Measurements from ENCODE around the gene G0S2. TPM values are rescaled to one million over a fixed set of nuclear protein-coding genes. Genes with fewer than 3 reads are reported as not detected.

Gene G0S2
- total RNA-seq, 2 donors from 2014 or later, result 16.1 to 17.1 TPM

DNA sequence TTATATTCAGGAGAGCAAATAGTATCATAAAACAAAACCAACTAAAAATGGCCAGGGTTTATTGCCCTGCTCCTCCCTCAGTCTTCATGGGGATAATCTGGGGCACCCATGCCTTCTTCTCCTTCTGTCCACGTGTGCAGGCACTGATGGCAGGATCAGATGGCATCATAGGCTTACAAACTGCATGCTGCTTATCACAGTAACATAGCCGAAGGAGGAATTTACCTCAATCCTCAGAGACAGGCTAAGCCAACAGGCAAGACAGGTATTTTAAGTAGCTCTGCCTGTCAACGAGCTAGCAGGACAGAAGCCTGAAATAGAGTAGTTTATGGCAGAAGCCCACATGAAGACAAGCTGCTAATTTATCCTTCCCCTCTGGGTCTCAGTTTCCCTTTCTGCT is 32.4 kb upstream of the G0S2 start:
- no peaks in the 10 kb centered on the region for H3K27me3 Mint-ChIP-seq
- H3K4me1 Mint-ChIP-seq, result no peaks in the 10 kb centered on the region
- H3K9me3 Mint-ChIP-seq, result no peaks in the 10 kb centered on the region
- H3K4me3 Mint-ChIP-seq, result no peak overlapping the region
- no peaks in the 10 kb centered on the region for H3K36me3 Mint-ChIP-seq (ENCODE audit: low read depth)
- H3K27ac Mint-ChIP-seq, result no peak overlapping the region
- no peak for ATAC-seq (replicated peaks)

DNA sequence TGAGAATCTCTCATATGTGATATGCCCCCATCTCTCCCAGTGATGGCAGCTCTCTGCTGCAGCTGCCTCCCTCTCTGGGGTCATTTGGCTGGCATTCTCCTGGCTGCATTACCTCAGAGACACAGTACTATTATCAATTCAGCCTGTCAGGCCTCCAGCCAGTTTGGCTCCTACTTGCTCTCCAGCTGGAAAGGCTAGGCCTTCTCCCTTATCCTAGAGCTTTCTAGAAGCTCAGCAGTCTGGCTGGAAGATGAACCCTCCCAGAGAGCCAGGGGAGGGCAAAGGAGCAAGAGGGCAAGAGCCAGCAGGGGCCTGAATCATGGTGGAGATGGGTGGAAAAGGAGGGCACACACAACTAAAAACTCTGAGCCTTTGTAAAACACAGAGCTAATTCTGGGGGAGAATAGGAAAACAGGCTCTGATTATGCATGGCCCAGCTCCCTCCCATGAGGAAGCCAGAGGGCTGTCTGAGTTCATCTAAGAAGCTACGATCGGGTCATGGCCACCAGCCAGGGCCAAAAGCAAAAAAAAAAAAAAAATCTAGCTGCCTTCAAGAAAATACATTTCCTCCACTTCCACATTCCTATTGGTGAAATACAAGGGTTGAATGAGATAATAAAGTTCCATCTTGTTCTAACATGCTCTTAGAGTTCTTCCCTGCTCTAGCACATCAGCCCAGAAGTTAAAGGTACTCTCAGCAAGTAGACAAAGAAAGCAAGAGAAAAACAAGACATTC is 31.8 kb upstream of the G0S2 start:
- no peak for ATAC-seq (replicated peaks)
- Mint-ChIP-seq H3K36me3 (ENCODE audit: low read depth) (no peaks in the 10 kb centered on the region), H3K4me3 (no peak overlapping the region), H3K27ac (no peak overlapping the region), H3K9me3 (no peaks in the 10 kb centered on the region), H3K4me1 (no peaks in the 10 kb centered on the region), H3K27me3 (no peaks in the 10 kb centered on the region)

DNA sequence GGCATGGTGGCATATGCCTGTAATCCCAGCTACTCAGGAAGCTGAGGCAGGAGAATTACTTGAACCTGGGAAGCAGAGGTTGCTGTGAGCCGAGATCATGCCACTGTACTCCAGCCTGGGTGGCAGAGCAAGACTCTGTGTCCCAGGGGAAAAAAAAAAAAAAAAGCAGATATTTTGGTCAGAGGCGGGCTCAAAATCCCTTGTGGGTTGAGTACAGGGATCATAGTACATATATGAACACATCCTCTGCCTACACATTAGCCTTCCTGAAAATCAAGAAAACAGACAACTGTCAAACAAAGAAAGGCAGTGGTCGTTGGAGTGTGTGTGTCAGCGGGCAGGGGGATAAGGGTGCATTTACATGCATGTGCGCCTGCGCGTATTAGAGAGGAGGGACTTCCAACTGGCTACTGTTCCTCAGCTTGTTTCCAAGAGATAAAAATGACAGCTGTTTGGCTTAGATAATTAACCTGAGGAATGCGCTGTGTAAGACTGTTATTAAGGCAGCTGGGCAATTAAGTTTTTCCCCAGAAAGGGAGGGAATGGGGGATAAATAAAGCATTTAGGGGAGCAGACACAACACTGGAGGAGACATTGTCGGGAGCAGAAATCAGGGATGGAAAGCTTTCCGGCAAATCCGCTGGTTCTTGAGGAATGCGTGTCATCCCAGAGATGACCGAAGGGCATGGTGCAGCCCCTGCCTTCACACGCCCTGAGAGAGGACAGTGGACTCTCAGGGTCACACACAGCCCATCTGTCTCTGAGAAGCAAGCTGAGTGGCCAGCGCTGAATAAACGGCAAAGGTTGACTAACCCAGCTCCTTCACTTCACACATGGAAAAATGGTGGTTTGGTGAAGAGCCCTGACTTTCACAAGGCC is 29.4 kb upstream of the G0S2 start:
- peaks cover 10% of the 10 kb centered on the region for H3K4me1 Mint-ChIP-seq
- no peak overlapping the region for H3K4me3 Mint-ChIP-seq
- peak overlapping the region; percentile 75 for H3K27ac Mint-ChIP-seq

DNA sequence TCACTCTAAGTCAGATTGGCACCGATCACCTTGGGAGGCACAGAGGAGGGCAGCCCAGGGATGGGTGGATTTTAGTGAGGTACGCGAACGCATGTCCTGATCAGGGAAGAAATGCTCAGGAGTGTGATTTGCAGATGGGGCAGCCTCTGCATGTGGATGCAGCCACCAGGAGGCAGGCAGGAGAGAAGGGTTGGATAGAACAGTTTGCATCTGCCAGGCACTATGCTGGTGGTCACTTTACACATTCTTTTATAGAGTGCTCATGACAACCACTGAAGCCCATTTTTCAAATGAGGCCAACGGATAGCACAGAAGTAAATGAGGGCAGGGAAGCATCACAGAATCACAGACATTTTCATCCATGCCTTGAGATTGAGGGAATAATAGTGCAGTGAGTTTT is 28.7 kb upstream of the G0S2 start:
- Mint-ChIP-seq H3K4me1 (peaks cover 16% of the 10 kb centered on the region), H3K4me3 (no peak overlapping the region), H3K27ac (no peak overlapping the region), H3K36me3 (ENCODE audit: low read depth) (no peaks in the 10 kb centered on the region), H3K27me3 (no peaks in the 10 kb centered on the region), H3K9me3 (no peaks in the 10 kb centered on the region)
- no peak for ATAC-seq (replicated peaks)

More for the DNA sequence above, 29.4 kb upstream of the G0S2 start:
- Mint-ChIP-seq H3K27me3 (no peaks in the 10 kb centered on the region), H3K9me3 (no peaks in the 10 kb centered on the region), H3K36me3 (ENCODE audit: low read depth) (no peaks in the 10 kb centered on the region)
- ATAC-seq (replicated peaks), result no peak

DNA sequence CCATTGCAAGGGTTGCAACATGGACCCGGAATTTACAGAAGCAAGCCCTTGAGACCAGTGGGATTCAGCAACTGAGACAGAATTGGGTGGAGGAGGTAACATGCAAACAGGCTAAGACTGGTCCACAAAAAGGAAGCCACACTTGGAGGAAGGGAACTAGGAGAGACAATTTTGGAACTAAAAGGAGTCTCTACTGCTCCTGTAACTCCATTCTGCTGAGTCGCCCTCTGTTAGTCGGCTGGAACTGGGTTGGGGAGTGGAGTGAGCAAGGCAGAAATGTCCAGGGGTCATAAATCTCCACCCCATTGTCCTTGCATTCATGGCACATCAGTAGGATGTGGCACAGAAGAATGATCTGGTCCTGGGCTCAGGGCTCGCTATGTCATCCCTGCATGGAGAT is 28.1 kb upstream of the G0S2 start:
- Mint-ChIP-seq H3K4me1 (peaks cover 20% of the 10 kb centered on the region), H3K27me3 (no peaks in the 10 kb centered on the region), H3K9me3 (no peaks in the 10 kb centered on the region), H3K36me3 (ENCODE audit: low read depth) (no peaks in the 10 kb centered on the region), H3K27ac (no peak overlapping the region), H3K4me3 (no peak overlapping the region)
- no peak for ATAC-seq (replicated peaks)

DNA sequence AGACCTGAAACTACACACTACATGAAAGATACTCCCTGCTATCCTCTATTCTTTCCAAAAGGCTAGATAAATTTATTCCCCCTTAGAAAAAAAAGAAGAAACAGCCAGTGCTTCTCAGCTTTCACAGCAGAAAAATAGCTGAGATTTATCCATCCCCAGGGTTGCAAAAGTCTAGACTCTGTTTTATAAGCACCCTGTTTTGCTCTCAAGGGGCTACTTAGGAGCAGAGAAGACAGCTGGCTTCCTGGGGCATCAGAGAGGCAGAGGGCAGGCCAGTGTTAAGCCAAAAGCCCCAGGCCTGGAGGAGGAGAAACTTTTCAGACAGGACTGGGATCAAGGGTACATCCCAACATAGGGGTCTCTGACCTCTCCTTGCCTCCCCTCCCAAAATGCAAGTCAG is 26.9 kb upstream of the G0S2 start:
- no peaks in the 10 kb centered on the region for H3K9me3 Mint-ChIP-seq
- no peaks in the 10 kb centered on the region for H3K36me3 Mint-ChIP-seq (ENCODE audit: low read depth)
- no peaks in the 10 kb centered on the region for H3K27me3 Mint-ChIP-seq
- no peak for ATAC-seq (replicated peaks)
- peak overlapping the region; percentile 10 for H3K27ac Mint-ChIP-seq
- H3K4me3 Mint-ChIP-seq, result no peak overlapping the region
- peaks cover 24% of the 10 kb centered on the region for H3K4me1 Mint-ChIP-seq

DNA sequence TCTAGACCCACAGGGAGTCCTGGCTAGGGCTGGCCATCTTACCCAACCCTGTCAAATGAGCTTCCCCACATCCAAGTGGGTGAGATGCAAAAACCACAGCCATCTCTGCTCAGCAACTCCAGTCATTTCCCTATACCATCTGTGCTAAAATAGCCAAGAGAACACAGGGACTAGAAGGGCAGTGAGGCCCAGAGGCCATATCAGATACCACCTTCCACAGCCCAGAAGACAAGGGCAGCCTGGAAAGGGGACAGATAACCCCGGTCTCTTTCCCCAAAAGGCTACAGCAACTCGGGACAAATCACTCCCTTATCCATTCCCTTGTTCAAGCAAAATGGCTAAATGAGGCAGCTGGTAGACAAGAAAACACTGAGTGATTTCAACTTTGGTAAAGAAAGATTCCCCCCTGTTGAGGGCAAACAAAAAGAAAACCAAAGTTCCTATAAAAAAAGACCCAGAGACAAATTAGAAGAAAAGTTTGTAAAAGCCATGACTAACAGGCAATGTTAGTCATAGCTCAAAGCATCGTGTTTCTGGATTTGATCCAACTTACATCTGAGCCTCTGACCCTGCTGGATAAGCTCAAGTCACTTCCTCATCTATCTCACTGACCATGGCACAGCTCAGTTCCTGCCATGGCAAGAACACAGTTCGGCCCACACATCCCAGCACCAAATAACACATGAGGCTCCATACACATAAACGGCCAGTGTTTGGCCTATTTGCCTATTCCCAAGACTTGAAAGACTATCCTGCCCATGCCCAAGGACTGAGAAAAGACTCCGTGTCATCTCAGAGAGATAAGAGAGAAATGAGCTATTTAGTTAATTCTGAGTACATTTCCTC is 26.1 kb upstream of the G0S2 start:
- Mint-ChIP-seq H3K4me1 (peaks cover 30% of the 10 kb centered on the region), H3K27ac (peak overlapping the region; percentile 4), H3K9me3 (no peaks in the 10 kb centered on the region), H3K36me3 (ENCODE audit: low read depth) (no peaks in the 10 kb centered on the region), H3K27me3 (no peaks in the 10 kb centered on the region), H3K4me3 (peak overlapping the region; percentile 9)
- ATAC-seq (replicated peaks), result peak; percentile 51

DNA sequence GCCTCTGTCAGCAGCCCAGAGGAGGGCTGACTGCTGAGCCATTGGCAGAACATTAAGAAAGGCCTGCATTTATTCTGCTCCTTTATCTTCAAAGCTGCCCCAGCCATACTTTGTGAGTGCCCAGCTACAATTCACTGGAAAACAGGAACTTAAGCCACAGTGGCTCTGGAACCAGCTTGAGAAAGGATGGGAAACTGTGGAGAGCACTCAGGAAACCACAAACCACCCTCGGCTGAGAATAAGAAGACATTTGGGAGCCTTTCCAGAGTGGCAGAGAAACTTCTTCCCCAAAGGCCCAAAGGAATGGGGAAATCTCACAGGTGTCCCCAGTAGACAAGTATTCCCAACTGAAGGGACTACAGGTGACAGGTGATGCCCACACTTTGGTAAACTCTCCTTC is 24.8 kb upstream of the G0S2 start:
- H3K27ac Mint-ChIP-seq, result peak overlapping the region; percentile 54
- no peaks in the 10 kb centered on the region for H3K36me3 Mint-ChIP-seq (ENCODE audit: low read depth)
- no peaks in the 10 kb centered on the region for H3K27me3 Mint-ChIP-seq
- ATAC-seq (replicated peaks), result no peak
- H3K4me3 Mint-ChIP-seq, result peak overlapping the region; percentile 59
- no peaks in the 10 kb centered on the region for H3K9me3 Mint-ChIP-seq
- H3K4me1 Mint-ChIP-seq, result peaks cover 30% of the 10 kb centered on the region

DNA sequence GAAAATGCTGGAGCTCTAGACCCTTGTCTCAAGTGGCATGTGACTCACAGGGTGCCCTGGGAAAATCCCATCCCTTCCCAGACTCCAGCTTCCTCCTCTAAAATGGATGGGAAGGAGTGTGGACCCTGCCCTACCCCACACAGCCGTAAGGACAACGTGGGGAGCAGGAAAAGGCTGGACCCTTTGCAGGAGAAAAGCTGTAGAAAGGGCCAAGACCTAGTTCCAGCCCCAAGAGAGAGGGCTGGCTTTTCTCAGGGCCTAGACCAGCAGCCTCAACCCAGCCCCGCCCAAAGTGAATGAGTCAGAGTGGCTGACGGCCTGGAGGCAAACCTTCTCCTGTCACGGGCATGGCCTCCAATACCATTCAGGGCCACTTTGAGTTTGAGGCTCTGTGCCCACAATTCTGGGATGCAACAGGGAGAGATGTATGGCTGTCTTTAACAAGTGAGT is 24.0 kb upstream of the G0S2 start:
- Mint-ChIP-seq H3K36me3 (ENCODE audit: low read depth) (no peaks in the 10 kb centered on the region), H3K4me1 (peaks cover 30% of the 10 kb centered on the region), H3K27me3 (no peaks in the 10 kb centered on the region), H3K27ac (peak overlapping the region; percentile 73), H3K9me3 (no peaks in the 10 kb centered on the region), H3K4me3 (peak overlapping the region; percentile 59)
- ATAC-seq (replicated peaks), result peak; percentile 90

DNA sequence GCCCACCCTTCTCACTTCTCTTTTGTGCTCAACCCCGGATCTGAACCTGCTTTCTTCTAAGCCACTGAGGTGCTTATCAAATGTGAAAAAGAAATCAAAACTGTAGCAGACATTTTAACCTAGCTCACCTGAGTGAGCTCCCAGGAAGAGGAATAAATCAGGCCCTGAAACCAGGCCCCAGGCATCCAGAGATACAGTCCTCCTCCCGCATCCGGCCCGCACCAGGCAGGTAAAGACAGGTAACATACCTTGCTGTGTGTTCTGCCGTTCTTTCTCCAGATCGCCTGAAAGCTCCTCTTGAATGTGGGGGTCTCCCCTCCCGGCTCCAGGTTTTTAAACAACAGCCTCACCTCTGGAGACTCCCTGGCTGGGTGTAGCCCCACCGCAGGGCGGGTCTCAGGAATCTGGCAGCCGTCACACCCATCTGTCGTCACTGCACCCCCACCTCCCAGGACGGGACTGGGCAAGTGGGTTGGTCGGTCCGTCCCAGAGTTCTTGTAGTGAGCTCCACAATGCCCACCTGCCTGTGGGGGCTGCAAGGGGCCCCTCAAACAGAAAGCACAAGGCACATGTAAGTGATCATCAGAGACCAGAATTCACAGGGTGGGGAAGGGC is 23.0 kb upstream of the G0S2 start, which contains the start of gene LAMB3:
Gene LAMB3 (minus strand): TSS at position 305 of the 615 bp plus-strand sequence. CDS start 1,481 bp downstream, outside the sequence.
- no peaks in the 10 kb centered on the region for H3K9me3 Mint-ChIP-seq
- H3K4me1 Mint-ChIP-seq, result peaks cover 34% of the 10 kb centered on the region
- peak within 1 kb of the TSS; percentile 73 for H3K27ac Mint-ChIP-seq
- no peak for ATAC-seq (replicated peaks)
- H3K27me3 Mint-ChIP-seq, result no peaks in the 10 kb centered on the region
- H3K36me3 Mint-ChIP-seq (ENCODE audit: low read depth), result no peaks in the 10 kb centered on the region
- H3K4me3 Mint-ChIP-seq, result peak within 1 kb of the TSS; percentile 59

DNA sequence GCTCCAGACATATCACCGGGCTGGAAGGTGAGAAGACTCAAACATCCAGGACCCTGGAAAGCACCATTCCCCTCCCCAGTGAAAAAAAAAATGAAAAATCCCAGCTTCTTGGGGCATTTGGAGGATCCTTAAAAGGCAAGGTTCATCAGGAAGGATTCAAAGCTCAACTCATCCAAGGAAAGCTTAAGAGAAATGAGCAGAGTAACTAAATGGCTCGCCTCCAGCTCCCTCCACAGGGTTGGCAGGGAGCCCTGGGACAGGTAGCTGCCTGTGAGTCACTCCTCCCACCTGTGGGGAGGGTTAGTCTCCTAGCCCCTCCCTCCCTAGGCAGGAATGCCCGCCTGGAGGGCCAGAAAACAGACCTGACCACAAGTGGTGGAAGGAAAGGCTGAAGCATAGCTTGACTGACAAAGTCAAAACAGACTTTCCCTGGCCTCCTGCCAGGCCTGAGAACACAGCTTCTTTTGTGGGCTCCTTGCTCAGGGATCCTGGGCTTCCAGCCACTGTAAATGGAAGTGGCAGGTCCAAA is 22.3 kb upstream of the G0S2 start:
- Mint-ChIP-seq H3K4me1 (peaks cover 34% of the 10 kb centered on the region), H3K9me3 (no peaks in the 10 kb centered on the region), H3K36me3 (ENCODE audit: low read depth) (no peaks in the 10 kb centered on the region), H3K27me3 (no peaks in the 10 kb centered on the region), H3K4me3 (peak overlapping the region; percentile 59), H3K27ac (peak overlapping the region; percentile 45)
- peak; percentile 72 for ATAC-seq (replicated peaks)

DNA sequence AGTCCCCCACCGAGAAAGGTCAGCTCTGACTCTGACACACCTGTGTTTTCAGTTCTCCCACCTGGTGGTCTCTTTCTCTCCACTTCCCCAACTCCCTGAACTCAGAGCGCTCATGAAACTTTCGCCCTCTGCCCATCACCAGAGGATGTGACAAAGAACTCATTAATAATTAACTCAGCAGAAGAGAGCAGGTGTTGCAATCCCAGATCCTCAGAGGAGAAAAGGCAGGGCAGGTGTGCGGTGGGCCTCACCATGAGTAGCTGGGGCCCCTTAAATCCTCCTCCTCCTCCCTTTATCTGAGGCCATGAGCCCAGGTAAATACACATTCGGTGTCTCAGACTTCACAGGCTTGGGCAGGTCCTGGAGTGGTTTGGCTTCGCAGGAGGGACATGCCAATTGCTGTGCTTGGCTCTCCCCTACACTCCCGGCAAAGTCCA is 21.3 kb upstream of the G0S2 start:
- H3K9me3 Mint-ChIP-seq, result no peaks in the 10 kb centered on the region
- no peak for ATAC-seq (replicated peaks)
- H3K27ac Mint-ChIP-seq, result peak overlapping the region; percentile 45
- H3K36me3 Mint-ChIP-seq (ENCODE audit: low read depth), result no peaks in the 10 kb centered on the region
- peaks cover 34% of the 10 kb centered on the region for H3K4me1 Mint-ChIP-seq
- H3K4me3 Mint-ChIP-seq, result no peak overlapping the region
- no peaks in the 10 kb centered on the region for H3K27me3 Mint-ChIP-seq

DNA sequence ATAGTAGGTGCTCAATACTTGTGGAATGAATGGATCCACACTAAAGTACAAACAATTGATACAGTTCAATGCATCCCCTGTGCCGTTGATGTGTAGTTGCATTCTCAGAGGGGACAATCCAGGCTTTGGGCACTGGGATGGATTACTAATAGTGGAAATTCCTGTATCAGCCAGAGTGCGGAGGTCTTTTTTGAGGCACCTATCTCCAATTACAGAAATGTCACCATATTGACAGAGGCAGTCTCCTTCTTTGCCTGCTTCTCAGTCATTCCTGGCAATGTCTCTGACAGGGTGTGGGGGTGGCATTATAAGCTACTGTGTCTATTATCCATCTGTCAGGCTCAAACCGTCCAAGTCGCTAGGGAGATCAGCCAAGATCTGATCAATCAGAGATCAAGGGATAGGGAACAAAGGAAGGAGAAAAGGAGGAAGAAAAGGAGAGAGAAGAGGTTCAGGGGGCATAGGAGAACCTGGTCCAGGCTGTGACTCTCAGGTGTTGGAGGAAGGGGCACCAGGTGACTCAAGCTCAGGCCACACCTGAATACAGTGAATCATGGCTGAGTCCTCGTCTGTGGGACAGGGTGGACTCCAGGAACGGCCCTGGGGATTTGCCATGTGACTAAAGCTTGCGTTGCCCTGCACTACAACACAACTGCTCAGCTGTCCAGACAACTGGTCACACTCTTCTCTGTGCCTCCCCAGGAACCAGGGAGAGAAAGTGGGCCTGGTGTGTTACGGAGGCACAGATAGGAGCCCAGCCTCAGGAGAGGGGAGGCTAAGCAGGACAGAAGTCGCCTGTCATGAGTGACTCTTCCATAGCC is 19.6 kb upstream of the G0S2 start:
- Mint-ChIP-seq H3K4me3 (no peak overlapping the region), H3K36me3 (ENCODE audit: low read depth) (no peaks in the 10 kb centered on the region), H3K27ac (peak overlapping the region; percentile 45), H3K9me3 (no peaks in the 10 kb centered on the region), H3K27me3 (no peaks in the 10 kb centered on the region), H3K4me1 (peaks cover 32% of the 10 kb centered on the region)
- no peak for ATAC-seq (replicated peaks)
